Right renal cortex interstitium (tissue), 3 donors: ENCODE data around the gene PTAR1. TPM values are rescaled to one million over a fixed set of nuclear protein-coding genes. Genes with fewer than 3 reads are reported as not detected.

Experiments
- DNase-seq, 3 donors: peaks; one replicate each; pipeline ENCODE4 v3.0.0-alpha.2; 2013; ENCODE audit warnings: low read depth in 3 of 3, low spot score in 2 of 3
- polyA plus RNA-seq, 3 donors: library from polyadenylated mRNA; unstranded; fragments of 120-200 nt; gene quantifications; one replicate each; pipeline ENCODE4 v1.2.1, GENCODE V29; 2013; ENCODE audit not compliant: insufficient read length in 3 of 3

PTAR1 gene
- polyA plus RNA-seq, 3 donors = 55.6 to 57.5 (median 56.2) TPM

DNA sequence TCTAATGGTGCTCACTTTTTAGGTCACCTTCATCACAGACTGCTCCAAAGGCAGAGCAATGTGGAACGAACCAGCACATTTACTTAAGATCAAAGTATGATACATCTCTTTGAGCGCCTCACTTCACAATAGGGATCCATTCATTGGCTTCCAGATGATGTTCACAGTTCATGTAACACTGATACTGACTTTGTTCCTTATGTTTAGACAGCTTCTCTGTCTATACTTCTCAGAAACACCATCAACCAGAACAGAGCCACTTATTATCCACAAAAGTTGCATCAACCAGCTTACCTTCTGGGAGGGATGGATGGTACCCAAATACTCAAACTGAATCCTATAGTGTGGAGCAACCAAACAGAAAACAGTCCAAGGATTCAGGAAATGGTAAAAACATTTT lies 4.6 kb downstream of the PTAR1 start:
- no peak for DNase-seq

DNA sequence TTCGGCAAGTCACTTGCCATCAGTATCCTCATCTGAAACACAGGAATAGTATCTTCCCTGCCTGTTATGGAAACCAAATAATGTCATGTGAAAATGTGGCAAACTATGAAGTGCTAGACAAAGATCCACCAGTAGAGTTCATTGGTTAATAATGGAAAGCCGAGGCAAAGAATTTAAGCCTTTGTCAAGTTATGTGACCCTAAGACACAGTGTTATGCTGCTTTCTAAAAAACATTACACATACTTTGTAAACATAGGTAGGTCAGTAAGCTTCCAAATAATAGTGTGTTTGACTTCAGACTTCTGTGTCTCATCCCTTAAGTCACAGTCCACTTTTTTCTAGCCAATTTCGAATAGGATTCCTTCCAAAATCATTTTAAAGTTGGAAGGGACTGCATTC lies 6.0 kb downstream of the PTAR1 start:
- no peak for DNase-seq

DNA sequence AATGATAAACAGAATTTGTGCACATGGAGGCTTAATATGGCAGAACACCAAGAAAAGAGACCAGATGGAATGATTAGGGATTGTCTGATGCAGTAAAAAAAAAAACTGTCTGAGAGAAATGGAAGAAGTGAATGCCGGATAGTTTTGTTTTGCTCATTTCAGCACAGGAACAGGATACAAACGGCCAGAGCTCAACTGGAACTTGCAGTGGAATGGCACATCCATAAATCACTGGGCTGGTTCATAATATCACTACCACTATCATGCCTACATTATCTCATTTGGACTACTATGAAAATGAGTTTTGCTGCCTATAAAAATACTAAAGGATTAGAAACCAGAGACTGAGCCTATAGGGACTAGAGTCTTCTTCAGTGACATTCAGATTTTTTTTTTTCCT lies 9.7 kb downstream of the PTAR1 start:
- DNase-seq = no peak

DNA sequence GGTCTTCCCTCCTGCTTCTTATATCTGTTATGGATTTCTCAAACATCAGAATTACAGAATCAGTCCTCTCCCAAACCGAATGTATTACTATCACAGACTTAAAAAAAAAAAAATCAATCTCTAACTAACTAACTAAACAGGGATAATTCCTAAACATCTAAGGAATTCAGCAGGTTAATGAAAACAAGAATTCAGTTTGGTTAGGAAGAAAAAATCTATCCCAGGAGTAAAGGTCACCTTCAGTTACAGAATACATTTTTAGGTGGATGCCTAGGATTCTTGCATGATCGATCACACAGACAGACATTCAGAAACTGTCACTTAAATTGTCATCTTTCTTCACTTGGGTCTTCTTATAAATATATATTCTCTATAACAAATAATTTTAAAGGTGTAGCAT lies 11.5 kb downstream of the PTAR1 start:
- no peak for DNase-seq

DNA sequence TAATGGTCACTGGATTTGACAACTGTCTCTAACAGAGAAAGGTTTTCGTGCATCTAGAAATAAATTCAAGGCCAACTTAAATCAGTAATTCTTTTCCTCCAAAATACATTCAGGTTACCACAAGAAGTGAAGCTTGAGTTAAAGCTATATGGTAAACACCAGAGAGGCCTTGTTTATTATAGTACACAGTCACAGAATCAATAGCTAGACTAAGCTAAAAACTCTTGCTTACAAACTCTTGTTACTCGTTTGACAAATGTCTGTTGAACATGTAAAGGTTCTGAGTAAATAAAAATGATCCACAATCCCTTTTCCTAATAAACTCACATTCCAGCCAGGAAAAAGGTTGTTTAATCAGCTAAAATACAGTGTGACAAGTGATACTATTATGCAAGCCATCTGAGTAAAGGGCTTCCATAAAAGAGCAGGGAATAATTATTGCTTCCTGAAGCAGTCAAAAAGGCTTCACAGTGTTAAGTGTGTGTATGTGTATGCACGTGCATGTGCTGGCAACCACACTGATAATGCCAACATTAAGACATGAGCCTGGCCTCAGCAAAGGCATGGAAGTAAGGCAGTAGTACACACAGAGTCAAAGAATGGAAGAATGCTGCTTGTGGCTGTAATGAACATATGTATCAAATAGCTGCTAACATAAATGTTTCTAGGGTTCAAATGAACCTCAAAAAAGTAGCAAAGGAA lies 12.8 kb downstream of the PTAR1 start:
- no peak for DNase-seq

DNA sequence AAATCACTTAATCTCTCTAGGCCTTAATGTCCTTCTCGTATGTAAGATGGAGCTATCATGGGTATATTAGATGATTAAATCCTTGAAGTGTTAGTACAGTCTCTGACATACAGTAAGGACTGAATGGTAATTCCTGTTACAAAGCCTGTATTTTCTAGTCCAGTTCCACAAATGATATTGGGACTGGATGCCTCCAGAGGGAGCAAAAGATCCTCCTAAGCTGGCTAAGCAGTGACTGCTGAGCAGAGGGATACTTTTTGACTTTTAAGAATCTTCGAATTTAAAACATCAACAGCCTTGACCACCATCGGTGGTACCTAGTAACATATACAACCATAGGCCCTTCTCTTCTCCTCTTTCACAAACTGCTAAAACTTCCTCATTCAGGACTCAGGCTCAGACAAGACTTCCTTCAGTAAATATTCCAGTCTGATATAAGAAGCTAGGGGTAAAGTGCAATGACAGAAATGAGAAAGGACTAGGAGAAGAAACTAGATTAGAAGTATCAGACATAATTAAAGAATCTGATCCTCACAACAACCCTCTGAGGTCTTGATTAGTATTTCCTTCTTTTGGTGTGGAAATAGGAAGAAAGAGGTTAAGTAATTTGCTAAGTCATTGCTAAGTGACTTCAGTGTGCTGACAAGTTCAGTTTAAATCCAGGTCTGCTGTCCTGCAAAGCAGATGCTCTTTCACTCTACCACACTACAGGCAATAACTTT lies 13.9 kb downstream of the PTAR1 start:
- DNase-seq = no peak

DNA sequence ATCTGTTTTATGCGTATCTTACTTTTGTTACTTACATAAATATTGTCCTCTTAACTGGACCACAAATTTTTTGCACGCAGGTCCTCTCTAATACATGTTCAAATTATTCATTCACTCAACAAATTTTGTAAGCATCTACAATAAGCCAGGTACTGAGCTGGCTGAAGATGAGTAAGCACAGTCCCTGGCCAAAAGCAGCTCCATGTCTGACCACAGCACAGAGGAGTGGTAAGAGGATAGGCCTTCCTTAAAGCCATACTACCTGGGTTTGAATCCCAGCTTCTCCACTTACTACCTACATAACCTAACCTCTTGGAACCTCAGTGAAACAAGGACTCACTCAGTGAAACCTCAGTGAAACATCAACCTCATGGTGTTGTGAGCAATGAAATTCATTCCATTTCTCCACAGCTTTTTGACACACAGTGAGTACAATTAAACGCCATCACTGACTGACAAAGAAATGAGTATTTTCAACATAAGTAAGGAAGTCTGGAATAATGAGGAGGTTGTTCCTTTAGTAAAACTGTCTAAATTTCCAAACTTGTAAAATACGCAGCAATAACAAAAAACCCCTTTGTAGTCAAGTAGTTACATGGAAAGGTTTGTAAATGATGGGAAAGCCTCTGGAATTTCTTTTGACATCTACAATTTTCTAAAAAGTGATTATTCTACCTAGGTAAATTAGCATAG lies 15.0 kb downstream of the PTAR1 start:
- no peak for DNase-seq

DNA sequence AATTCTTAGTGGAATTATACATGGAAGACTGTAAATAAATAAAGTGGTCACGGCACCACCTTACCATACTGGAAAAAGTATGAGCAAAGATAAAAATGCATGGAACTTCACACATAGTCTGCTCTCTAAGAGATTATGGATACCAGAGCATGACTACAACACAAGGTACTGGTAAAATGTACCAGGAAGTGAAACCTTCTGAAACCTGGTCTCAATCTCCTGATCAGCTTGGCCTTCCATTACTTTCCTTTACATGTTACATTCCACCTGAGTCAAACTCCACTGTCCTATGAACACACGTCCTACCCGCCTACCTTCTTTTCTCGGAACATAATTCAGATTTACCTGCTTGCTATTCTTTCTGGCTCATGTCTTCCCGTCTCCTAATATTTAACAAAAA lies 15.9 kb downstream of the PTAR1 start:
- no peak for DNase-seq

DNA sequence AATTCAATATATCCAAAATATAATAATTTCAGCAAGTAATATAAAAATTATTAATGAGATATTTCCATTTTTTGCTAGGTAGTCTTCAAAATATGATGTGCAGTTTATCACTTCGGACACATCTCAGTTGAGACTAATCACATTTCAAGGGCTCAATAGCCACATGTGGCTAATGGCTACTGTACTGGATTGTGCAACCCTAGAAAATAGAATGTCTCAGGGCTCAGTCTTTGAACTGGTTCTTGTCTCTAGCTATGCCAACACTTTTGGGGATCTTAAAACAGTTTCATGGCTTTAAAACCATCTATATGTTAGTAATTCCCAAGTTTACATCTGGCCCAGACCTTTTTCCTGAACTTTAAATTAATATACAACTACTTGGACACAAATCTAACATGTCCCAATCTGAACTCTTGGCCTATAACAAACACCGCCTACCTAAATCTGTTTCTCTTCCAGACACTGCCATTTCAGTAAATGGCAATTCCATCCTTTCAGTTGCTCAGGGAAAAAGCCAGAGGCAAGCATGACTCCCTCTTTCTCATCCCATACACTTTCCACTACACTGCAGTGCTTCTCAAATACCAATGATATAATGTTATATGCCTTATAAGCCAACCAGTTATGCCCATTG lies 18.8 kb downstream of the PTAR1 start:
- DNase-seq = no peak

DNA sequence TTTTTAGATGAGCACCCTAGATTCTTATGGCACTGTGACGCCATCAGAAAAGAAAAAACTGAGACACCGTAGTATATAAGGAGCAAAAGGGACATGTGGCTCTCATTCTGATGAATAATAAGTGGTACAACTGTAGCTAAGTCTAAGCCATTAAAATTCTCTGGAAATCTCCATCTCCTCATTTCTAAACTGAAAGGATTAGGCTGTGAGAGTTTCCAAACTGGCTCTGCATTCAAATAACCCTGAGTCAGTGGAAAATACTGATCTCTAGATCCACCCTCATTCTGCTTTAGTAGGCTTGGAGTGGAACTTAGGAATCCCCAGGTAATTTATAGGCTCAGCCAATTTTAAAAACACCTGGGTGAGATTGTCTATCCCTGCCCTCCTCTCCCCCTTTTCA lies 28.5 kb downstream of the PTAR1 start:
- no peak for DNase-seq

DNA sequence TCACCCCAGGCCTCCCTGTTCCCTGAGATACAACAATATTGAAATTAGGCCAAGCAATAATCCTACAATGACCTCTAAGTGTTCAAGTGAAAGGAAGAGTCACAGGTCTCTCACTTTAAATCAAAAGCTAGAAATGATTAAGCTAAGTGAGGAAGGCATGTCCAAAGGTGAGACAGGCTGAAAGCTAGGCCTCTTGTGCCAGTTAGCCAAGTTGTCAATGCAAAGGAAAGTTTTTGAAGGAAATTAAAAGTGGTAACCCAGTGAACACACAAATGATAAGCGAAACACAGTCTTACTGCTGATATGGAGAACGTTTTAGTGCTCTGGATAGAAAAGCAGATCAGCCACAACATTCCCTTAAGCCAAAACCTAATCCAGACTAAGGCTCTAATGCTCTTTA lies 39.8 kb downstream of the PTAR1 start:
- no peak for DNase-seq

DNA sequence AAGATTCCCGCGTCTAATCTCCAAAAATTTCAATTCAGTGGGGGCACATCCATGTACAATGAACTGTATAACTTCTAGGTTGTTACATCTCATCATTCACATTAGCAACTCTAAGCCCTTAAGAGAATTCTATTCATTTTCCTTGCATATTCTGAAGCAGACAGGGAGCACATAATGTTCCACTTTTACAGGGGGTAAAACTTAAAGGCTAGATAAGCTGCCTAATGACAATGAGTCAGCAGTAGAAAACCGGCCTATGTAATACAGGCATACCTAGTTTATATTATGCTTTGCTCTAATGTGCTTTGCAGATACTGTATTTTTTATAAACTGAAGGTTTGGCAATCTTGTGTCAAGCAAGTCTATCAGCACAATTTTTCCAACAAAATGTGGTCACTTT lies 40.4 kb downstream of the PTAR1 start:
- DNase-seq = no peak

DNA sequence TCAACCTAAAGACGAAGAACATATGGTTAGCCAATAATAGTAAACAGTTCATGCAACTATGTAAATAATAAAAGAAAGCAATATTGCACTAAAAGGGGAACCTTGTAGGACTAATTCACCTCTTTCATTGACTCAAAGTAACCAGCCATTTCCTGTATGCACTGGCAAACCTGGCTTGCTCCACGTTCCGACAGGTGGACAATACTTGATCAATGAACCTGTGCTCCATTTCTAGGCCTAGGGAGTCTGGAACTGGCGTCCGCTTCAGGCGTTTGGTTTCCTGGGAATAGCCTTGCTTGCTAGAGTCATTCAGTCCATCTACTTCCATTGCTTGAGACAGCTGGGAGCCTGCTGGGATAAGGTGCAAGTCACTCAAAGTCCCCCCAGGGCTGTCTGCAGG lies 41.6 kb downstream of the PTAR1 start:
- peak in 1 of 3 donors; percentile 14 for DNase-seq

DNA sequence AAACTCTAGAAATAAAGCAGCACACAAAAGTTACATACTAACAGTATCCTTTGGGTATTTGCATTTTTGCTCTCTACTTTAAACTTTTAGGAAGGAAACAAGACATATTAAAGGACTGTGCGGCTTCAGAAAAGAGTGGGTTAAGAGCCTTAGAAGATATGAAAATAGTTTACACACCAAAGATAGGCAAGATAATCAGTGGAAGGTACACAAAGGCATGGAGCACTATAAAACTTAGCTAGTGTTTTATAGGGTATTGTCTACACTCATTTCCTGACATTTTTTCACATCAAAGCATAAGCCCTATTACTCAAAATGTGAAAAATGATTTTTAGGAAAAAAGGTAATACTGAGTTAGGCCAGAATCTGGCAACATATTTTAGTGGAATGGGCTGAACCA lies 44.0 kb downstream of the PTAR1 start:
- no peak for DNase-seq

DNA sequence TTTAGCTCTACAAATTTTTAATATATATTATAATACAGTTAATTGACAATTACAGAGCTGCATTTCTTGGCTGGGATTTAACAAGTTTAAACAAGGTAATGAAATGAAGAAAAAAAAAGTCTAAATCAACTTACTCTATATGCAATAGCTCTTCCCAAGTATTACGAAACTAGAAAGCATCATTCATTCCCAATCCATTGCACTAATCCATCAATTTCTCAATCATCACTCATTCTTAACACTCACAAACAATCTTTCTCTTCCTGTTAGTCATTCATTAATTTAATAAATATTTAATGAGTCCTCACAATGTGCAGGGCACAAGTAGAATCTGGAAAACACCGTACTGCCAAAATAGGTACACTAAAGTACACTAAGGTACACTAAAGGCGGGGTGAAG lies 44.7 kb downstream of the PTAR1 start:
- no peak for DNase-seq

DNA sequence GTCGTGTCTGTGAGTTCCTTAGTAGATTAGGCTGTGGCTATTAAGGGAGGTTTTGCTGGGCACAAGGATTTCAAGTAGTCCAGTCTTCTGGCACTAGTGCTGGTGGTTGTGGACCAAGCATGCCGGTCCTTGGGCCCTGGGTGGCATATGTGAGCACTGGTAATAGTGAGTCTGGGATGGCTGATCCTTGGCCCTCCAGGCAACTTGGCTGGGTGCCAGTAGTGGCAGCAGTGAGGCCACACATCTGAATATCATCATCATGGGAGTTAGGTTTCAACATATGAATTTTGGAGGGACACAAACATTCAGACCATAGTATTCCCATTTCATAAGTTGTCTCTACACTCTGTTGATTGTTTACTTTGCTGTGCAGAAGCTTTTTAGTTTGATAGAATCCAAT lies 62.3 kb downstream of the PTAR1 start:
- no peak for DNase-seq

DNA sequence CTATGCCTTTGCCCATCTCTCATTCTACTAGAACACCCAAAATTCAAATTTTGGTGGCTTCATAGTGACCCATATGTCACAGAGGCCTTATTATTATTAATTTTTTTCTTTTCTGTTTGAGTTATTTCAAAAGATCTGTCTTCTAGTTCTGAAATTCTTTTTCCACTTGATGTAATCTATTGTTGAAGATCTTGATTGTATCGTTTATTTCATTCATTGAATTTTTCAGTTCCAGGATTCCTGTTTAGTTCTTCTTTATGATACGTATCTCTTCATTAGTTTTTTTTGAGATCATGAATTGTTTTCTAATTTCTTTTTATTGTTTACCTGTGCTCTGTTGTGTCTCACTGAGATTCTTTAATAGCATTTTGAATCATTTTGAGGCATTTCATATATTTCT lies 63.0 kb downstream of the PTAR1 start:
- DNase-seq = no peak

DNA sequence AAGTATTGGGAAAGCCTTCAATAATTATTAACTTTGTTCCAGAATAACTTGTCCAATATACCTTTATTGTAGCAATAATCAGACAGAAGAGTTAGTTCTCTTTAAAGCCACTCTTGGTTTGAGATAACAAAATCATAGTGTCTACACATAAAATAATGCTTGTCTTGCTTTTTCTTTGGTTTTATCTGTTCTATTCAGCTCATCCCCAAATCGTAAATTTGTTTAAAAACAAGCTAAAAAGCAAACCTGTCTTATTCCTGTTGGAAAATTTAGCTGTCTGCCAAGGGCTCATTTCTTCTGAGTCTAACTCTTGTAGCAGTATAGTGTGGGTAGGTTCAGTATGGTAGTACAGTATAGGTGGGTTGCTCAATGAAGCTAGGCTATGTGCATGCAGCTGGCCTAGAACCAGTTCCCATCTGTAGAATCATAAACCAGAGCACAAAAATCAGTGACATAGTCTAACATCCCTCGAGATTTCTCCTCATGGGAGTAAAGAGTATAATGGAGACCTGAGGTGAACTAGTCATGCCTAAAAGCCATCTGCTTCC lies 69.7 kb downstream of the PTAR1 start:
- DNase-seq = no peak

DNA sequence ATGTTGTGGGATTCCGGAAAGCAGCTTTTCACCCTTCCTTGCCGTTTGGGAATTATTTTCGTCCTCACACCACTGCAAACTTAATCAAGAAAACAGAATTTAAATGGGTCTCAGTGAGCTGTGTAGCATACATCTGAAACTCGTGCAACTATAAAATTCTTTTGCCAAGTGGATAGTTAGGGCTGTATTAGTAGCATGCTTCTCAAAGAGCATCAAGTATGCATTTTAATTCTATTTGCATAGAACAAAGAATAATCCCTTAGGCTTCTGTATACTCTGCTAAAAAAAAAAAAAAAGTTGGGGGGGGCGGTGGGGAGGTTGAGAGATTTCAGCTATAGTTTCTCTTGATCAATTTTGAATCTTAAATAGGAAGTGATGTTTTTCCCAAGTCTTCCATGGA lies 75.9 kb downstream of the PTAR1 start:
- no peak for DNase-seq

DNA sequence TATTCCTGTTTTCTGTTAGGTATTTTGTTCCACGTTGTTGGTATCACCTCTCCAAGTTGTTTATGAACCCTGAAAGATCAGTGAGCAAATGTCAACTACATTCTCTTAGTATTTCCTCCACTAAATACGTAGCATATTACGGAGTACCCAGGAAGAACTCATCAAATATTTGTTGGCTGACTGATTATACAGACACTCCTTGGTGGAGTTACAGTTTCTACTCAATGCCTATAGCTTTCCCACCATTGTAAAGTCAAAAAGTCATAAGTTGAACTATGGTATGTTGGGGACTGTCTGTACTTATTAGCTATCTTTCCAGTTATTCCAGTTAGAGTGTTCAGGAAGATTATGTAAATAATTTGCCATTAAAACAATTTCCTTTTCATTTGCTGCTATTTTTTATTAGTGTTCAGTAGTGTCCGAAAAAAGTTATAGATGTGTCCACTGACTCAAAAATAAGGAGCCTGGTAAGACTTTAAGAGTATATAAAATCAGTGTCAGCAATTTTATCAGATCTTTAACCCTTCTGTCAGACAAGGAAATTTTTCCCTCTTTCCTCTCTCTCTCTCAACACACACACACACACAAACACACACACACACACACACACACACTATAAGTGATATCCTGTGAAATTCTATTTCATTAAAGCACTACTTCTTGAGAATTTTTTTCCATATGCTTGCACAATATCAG lies 80.8 kb downstream of the PTAR1 start:
- DNase-seq = no peak

DNA sequence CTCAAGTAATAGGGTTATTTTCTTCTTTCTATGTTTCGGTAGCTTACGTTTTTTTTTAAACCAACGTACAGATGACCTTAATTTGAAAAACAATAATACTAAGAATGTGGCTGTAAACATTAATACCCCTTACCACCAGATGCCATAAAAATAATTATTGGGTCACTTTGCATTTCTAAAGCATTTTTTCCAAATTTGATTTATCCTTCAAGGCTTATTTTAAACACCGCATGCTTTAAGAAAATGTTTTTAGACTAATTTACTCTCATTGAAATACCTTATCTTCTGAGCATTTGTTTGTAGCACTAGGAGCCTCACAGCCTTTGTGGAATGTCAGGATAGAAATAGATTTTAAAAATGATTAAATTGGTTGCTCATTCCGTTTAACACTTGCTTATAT lies 81.9 kb downstream of the PTAR1 start:
- DNase-seq = no peak
